ENCODE measurements around the gene HOXB3.

- TF ChIP-seq, protein P1, sequence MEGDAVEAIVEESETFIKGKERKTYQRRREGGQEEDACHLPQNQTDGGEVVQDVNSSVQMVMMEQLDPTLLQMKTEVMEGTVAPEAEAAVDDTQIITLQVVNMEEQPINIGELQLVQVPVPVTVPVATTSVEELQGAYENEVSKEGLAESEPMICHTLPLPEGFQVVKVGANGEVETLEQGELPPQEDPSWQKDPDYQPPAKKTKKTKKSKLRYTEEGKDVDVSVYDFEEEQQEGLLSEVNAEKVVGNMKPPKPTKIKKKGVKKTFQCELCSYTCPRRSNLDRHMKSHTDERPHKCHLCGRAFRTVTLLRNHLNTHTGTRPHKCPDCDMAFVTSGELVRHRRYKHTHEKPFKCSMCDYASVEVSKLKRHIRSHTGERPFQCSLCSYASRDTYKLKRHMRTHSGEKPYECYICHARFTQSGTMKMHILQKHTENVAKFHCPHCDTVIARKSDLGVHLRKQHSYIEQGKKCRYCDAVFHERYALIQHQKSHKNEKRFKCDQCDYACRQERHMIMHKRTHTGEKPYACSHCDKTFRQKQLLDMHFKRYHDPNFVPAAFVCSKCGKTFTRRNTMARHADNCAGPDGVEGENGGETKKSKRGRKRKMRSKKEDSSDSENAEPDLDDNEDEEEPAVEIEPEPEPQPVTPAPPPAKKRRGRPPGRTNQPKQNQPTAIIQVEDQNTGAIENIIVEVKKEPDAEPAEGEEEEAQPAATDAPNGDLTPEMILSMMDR (IDR thresholded peaks at IDR 0.05): no peak
- TF ChIP-seq POLR2AphosphoS5 (IDR thresholded peaks at IDR 0.05) (no peak), POLR2A (IDR thresholded peaks at IDR 0.05) (no peak)
Observed at GRCh38 chr17:48588528-48588927, 1.5 kb downstream of the HOXB3 start.

All from prostate gland (tissue), 2 donors.